HepG2 (cell line): ENCODE data around the gene CMIP. TPM values are rescaled to one million over a fixed set of nuclear protein-coding genes. Genes with fewer than 3 reads are reported as not detected.

Source experiments
- ARID2 ChIP-seq: sonication (generic); formaldehyde crosslinking; IDR thresholded peaks from 2 replicates; pipeline ENCODE4 v1.8.1; 2022; ENCODE audit warnings: mild to moderate bottlenecking, missing genetic modification reagents, borderline replicate concordance
- ATF4 ChIP-seq, 2 experiments: fragments of 450-650 bp in 1 of 2; sonication (generic) in 1 of 2; formaldehyde crosslinking; IDR thresholded peaks; 2 replicates each; pipeline versions ENCODE4 v1.5.0 to v1.8.0; 2020 to 2022; ENCODE audit warnings: mild to moderate bottlenecking in 1 of 2, missing genetic modification reagents in 1 of 2
- BCL6 ChIP-seq: IDR thresholded peaks from 2 replicates; pipeline ENCODE4 v1.6.1; 2016; ENCODE audit warnings: missing genetic modification reagents, missing compliant biosample characterization
- BRD4 ChIP-seq: sonication (generic); formaldehyde crosslinking; IDR thresholded peaks from 2 replicates; pipeline ENCODE4 v1.4.0; 2020; ENCODE audit warnings: missing genetic modification reagents
- HNF4A ChIP-seq: sonication (generic); formaldehyde crosslinking; IDR thresholded peaks from 2 replicates; pipeline ENCODE4 v1.4.0; 2020; ENCODE audit warnings: missing genetic modification reagents
- HOXA9 ChIP-seq: sonication (generic); formaldehyde crosslinking; IDR thresholded peaks from 2 replicates; pipeline ENCODE4 v1.8.1; 2022; ENCODE audit warnings: missing genetic modification reagents, mild to moderate bottlenecking, moderate library complexity, borderline replicate concordance
- MIER2 ChIP-seq: IDR thresholded peaks from 2 replicates; pipeline ENCODE4 v1.6.1; 2016; ENCODE audit warnings: missing biosample characterization, missing genetic modification reagents
- PRPF4 ChIP-seq: fragments of 200-400 bp; formaldehyde crosslinking; IDR thresholded peaks from 2 replicates; pipeline ENCODE4 v1.6.1; 2016; ENCODE audit warnings: low read length, low read depth; ENCODE audit not compliant: poor library complexity, severe bottlenecking
- RFX3 ChIP-seq: IDR thresholded peaks from 2 replicates; pipeline ENCODE4 v1.6.1; 2016; ENCODE audit warnings: missing biosample characterization, missing genetic modification reagents
- SALL2 ChIP-seq: sonication (generic); formaldehyde crosslinking; IDR thresholded peaks from 2 replicates; pipeline ENCODE4 v1.8.1; 2023; ENCODE audit warnings: mild to moderate bottlenecking, missing genetic modification reagents, inconsistent platforms
- SMARCE1 ChIP-seq: fragments of 450-650 bp; IDR thresholded peaks from 2 replicates; pipeline ENCODE4 v1.6.1; 2017; ENCODE audit warnings: borderline replicate concordance
- SNRNP70 ChIP-seq: fragments of 200-400 bp; formaldehyde crosslinking; IDR thresholded peaks from 2 replicates; pipeline ENCODE4 v1.6.1; 2017; ENCODE audit warnings: mild to moderate bottlenecking, low read depth, low read length, moderate library complexity
- ZC3H4 ChIP-seq: sonication (generic); formaldehyde crosslinking; IDR thresholded peaks from 2 replicates; pipeline ENCODE4 v1.4.0; 2020; ENCODE audit warnings: missing genetic modification reagents, borderline replicate concordance
- ZFP1 ChIP-seq: IDR thresholded peaks from 2 replicates; pipeline ENCODE4 v1.6.1; 2016
- ZNF205 ChIP-seq: IDR thresholded peaks from 2 replicates; pipeline ENCODE4 v1.6.1; 2018; ENCODE audit warnings: missing biosample characterization, missing genetic modification reagents
- ZNF225 ChIP-seq: sonication (generic); formaldehyde crosslinking; IDR thresholded peaks from 2 replicates; pipeline ENCODE4 v1.4.0; 2020; ENCODE audit warnings: mild to moderate bottlenecking, missing genetic modification reagents
- ZNF563 ChIP-seq: sonication (generic); formaldehyde crosslinking; IDR thresholded peaks from 2 replicates; pipeline ENCODE4 v1.8.0; 2022; ENCODE audit warnings: mild to moderate bottlenecking, moderate library complexity, missing genetic modification reagents
- ZNF674 ChIP-seq: sonication (generic); formaldehyde crosslinking; IDR thresholded peaks from 2 replicates; pipeline ENCODE4 v1.5.0; 2020; ENCODE audit warnings: low read depth, mild to moderate bottlenecking, missing genetic modification reagents
- ZNF720 ChIP-seq: sonication (generic); formaldehyde crosslinking; IDR thresholded peaks from 2 replicates; pipeline ENCODE4 v1.4.0; 2020; ENCODE audit warnings: missing genetic modification reagents
- polyA plus RNA-seq, 8 experiments: library from polyadenylated mRNA; depleted of rRNA in 3 of 8; stranded (reverse) in 7 of 8; unstranded in 1 of 8; fragments of >200 nt; fragmentation: Illumina TruSeq in 4 of 8; extraction: Trizol in 4 of 8; gene quantifications; 2 replicates each; pipeline versions ENCODE4 v1.2.1 to v1.2.3, GENCODE V29; 2011 to 2016; ENCODE audit warnings: low read depth in 4 of 8, missing spikeins in 1 of 8, mixed read lengths in 1 of 8; ENCODE audit not compliant: insufficient read depth in 1 of 8
- total RNA-seq, 5 experiments: library from RNA; depleted of rRNA; stranded (reverse); fragments of >200 nt; fragmentation: Illumina TruSeq; extraction: Trizol; gene quantifications; 2 replicates each; pipeline ENCODE4 v1.2.3, GENCODE V29; 2016; ENCODE audit warnings: low read depth in 1 of 5
- TF ChIP-seq, protein P1 (sequence below): sonication (generic); formaldehyde crosslinking; IDR thresholded peaks from 2 replicates; pipeline ENCODE4 v1.8.0; 2022; ENCODE audit warnings: missing genetic modification reagents, mild to moderate bottlenecking, moderate library complexity, borderline replicate concordance
- TF ChIP-seq, protein P2 (sequence below): sonication (generic); formaldehyde crosslinking; IDR thresholded peaks from 2 replicates; pipeline ENCODE4 v1.8.1; 2023; ENCODE audit warnings: mild to moderate bottlenecking, missing genetic modification reagents

The CMIP gene
- total and polyA plus RNA-seq, 2 of the 13 experiments (the other 11 are each of a cell fraction or from before 2014, with no cell fraction given), result 10.9 to 18.1 TPM

DNA sequence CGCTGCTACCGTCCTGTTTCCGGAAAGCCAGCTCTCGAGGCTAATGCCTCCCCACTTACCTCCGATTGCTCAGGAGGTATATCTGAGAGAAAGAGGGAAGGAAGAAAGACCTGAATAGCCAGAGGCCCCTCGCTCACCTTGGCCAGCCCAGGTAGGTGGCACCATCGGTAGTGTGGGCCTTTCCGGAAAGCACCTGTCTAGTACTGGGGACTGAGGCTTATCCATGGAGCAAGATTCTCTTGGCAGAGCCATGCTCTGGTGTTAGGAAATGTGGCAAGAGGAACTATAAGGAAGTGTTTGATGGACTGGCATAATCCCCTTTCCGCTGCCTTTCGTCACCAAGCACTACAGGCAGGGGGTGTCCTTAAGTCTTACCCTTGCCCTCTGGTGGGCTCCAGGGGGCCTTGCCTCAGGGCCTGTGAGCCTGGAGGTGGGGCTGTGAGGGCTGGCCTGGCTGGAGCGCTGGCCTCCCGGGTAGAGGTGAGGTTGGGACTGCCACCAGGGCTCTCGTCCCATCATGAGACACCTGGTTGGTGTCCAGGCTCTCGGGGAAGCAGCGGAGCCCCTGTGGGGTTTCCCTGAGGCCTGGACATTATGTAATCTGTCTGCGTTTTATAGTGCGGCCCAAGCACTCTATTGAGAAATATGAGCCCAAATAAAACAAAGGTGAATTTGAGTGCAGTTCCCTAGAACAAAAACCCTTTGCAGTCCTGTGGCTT, 2.9 kb downstream of the CMIP start (continued):
- TF ChIP-seq BCL6 (CRISPR knock-in tag) (peak; percentile 18; the same call in 1 of the 2 replicates), ATF4 (CRISPR knock-in tag; IDR thresholded peaks at IDR 0.05) (no peak), SNRNP70 (no peak), ZNF225 (0 out of 2 replicates have a peak, but pooled peaks have one; percentile 57), MIER2 (CRISPR knock-in tag) (no peak), ZNF720 (CRISPR knock-in tag) (no peak), ARID2 (CRISPR knock-in tag) (no peak), ZNF563 (CRISPR knock-in tag) (no peak; the same call in 1 of the 2 replicates), ZC3H4 (CRISPR knock-in tag) (peak; percentile 77; the same call in 1 of the 2 replicates), RFX3 (CRISPR knock-in tag) (no peak), SMARCE1 (no peak), HOXA9 (CRISPR knock-in tag) (no peak), ZFP1 (CRISPR knock-in tag) (no peak), BRD4 (CRISPR knock-in tag) (0 out of 2 replicates have a peak, but pooled peaks have one; percentile 31), ZNF205 (0 out of 2 replicates have a peak, but pooled peaks have one; percentile 33), HNF4A (peak; percentile 50), ZNF674 (CRISPR knock-in tag) (no peak), SALL2 (0 out of 2 replicates have a peak, but pooled peaks have one; percentile 15), PRPF4 (no peak)
- TF ChIP-seq, protein P1, sequence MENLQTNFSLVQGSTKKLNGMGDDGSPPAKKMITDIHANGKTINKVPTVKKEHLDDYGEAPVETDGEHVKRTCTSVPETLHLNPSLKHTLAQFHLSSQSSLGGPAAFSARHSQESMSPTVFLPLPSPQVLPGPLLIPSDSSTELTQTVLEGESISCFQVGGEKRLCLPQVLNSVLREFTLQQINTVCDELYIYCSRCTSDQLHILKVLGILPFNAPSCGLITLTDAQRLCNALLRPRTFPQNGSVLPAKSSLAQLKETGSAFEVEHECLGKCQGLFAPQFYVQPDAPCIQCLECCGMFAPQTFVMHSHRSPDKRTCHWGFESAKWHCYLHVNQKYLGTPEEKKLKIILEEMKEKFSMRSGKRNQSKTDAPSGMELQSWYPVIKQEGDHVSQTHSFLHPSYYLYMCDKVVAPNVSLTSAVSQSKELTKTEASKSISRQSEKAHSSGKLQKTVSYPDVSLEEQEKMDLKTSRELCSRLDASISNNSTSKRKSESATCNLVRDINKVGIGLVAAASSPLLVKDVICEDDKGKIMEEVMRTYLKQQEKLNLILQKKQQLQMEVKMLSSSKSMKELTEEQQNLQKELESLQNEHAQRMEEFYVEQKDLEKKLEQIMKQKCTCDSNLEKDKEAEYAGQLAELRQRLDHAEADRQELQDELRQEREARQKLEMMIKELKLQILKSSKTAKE (CRISPR knock-in tag), result no peak; the same call in 1 of the 2 replicates
- TF ChIP-seq, protein P2, sequence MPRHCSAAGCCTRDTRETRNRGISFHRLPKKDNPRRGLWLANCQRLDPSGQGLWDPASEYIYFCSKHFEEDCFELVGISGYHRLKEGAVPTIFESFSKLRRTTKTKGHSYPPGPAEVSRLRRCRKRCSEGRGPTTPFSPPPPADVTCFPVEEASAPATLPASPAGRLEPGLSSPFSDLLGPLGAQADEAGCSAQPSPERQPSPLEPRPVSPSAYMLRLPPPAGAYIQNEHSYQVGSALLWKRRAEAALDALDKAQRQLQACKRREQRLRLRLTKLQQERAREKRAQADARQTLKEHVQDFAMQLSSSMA (CRISPR knock-in tag), result no peak
